ENCODE measurements around the gene OR4S1. TPM values are rescaled to one million over a fixed set of nuclear protein-coding genes. Genes with fewer than 3 reads are reported as not detected.
"Not testable (repeated sequence)": the region's sequence is repeated elsewhere in the genome, so short reads cannot be mapped to it uniquely, and the experiment has no call there.

Gene OR4S1, protein sequence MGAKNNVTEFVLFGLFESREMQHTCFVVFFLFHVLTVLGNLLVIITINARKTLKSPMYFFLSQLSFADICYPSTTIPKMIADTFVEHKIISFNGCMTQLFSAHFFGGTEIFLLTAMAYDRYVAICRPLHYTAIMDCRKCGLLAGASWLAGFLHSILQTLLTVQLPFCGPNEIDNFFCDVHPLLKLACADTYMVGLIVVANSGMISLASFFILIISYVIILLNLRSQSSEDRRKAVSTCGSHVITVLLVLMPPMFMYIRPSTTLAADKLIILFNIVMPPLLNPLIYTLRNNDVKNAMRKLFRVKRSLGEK
- total RNA-seq: not detected in 2 replicates

DNA sequence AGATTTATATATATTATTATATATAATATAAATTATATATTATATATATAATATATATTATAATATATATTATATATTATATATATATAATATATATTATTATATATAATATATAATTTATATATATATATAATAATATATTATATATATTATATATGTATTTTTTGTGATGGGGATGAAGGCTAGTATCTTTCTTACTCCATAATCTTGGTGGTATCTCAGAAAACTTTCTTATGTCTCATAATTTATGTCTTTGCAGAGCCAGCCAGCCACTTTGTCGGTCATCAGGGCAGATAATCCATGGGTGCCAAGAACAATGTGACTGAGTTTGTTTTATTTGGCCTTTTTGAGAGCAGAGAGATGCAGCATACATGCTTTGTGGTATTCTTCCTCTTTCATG is at the start of gene OR4S1:
OR4S1 (plus strand) TSS at position 301 of the 400 bp plus-strand sequence; CDS start at position 301, 0 bp downstream.
- DNase-seq (ENCODE audit: low read depth): no peak

DNA sequence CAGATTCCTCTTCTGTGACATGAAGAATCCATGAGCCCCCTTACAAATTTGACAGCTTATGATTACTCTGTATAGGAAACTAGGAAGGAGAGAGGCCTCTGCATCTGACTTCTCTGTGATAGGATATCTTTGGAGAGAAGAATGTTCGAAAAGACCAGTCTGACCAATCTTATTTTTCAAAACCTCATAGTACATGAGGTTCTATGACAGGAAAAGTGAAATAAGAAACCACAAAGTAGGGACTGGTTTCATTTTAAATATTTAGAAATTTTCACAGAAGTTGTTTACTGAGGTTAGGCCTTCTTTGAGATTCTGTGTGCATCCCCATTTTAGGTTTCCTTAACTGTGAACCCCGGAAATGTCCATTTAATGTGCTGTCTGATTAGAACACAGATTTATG is 44.4 kb upstream of the OR4S1 start:
- no peak for DNase-seq (ENCODE audit: low read depth)

DNA sequence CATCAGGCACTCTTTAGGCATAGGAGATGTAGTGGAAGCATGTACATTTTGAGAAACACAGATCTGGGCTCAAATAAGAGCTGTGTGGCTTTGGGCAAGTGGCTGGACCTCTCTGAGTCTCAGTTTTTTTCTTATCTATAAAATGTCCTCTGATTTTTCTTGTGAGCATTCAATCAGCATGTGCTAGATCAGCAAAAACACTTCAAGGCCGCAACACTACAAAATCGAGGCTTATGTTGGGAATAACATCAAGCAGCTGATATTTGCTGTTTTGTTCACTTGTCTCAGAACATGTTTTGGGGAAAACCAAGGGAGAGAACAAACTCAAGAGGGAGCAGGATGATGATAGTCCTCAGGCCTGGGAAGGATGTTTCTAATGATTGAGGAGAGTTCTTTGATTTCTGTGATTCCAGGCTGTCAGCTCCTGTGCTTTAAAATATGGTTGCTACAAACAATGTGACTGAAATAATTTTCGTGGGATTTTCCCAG is 42.6 kb upstream of the OR4S1 start, which contains the start of gene OR4X1:
OR4X1 (plus strand) TSS at position 439 of the 489 bp plus-strand sequence; CDS start at position 439, 0 bp downstream.
- DNase-seq (ENCODE audit: low read depth): no peak

DNA sequence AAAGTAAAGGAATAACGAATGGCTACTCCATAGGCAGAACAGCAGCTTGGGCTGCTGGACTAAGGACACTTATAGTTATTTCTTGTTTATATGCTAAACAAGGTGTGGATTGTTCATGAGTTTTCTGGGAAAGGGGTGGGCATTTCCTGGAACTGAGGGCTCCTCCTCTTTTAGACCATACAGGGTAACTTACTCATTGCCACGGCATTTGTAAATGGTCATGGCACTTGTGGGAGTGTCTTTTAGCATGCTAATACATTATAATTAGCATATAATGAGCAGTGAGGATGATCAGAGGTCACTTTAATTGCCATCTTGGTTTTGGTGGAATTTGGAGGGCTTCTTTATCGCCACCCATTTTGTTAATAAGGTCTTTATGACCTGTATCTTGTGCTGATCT is 35.4 kb upstream of the OR4S1 start:
- DNase-seq (ENCODE audit: low read depth): no peak

DNA sequence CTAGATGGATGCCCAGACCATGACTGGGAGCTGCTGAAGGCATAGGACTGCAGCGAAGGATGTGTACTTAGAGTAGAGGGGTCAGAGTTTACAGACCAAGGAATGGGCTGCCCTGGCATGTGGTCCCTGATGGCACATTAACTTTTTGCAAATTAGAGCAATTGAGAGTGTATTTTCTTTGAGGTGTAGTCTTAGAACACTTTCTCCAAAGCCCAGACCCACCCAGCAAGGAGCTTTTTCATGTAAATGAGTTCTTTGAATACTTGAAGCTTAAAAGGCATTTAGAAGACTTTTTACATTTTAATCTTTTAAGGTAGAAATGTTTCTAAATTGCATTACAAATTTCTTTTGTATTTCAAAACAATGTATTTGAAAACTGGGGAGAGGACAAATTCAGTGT is 33.4 kb upstream of the OR4S1 start:
- no peak for DNase-seq (ENCODE audit: low read depth)

DNA sequence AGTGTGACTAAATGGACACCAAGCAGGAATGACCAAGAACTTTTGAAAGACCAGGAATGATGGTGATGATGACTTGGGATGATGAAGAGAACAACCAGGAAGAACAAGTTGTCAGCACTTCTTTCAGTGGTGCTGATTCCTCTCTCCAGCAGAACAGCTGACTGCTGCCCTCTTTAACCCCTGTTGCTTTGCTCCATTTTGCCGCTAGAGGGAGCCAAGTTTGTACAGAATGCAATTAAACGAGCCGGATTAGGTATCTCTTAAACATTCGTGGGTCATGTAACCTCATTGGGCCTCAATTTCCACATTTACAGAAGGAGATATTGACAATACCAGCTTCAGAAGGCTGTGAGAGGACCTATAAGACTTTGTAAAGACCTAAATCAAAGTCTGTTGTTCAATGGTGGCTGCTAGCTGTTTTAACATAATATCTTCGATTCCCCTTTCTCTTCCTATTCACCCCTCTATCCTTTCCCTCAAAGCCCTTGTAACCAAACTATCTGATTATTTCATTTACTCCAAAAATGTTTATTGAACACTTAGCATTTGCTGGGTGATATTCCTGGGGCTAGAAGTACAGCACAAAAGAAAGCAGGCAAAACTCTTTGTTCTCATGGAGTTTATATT is 1.9 kb downstream of the OR4S1 start:
- peak; percentile 42 for DNase-seq (ENCODE audit: low read depth)

DNA sequence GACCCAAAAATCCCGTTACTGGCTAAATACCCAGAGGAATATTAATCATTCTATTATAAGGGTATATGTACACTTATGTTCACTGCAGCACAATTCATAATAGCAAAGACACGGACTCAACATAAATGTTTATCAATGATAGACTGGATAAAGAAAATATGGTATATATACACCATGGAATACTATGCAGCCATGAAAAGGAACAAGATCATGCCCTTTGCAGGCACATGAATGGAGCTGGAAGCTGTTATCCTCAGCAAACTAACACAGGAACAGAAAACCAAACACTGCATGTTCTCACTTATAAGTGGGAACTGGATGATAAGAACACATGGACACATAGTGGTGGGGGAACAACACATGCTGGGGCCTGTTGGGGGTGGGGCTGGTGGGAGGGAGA is 7.6 kb downstream of the OR4S1 start:
- DNase-seq (ENCODE audit: low read depth): not testable (repeated sequence)

DNA sequence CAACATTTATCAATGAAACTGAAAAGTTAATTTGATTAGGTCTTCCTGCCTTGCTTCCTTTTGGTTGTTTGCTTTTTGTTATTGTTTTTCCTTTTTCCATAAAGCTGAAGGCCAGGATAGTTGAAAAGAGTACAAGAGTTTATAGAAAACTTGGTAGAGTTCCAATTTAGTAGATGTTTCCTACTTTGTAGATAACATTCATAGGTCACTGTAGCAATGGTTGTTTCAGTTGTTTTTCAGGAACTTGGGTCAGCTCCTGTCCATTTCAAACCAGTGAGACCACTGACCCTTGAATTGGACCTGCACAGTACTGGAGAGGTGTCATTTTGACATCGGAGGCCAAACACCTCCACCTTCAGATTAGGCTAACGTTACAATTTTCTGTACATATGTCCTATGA is 13.8 kb downstream of the OR4S1 start:
- DNase-seq (ENCODE audit: low read depth): not testable (repeated sequence)

DNA sequence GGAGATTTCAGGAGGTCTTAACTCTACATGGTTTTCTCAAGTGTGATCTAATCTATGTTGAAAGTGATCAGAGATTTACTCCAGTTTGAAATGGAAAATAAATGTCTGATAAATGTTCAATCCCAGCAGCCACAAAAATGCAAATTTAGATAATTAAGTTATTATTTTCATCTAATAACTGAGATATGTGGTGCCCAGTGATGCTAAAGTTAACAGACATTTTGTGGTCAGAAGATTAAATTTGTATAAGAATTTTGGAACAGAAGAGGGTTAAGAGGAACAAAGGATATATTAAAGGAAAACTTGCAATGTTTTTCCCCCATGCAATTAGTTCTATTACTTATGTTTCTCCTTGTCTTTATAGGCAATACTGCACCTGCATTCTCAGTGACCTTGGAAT is 18.6 kb downstream of the OR4S1 start, which contains the start of gene OR4C3:
OR4C3 (plus strand) TSS at position 301 of the 400 bp plus-strand sequence. CDS start 102 bp downstream, outside the sequence.
- DNase-seq (ENCODE audit: low read depth): not testable (repeated sequence)

DNA sequence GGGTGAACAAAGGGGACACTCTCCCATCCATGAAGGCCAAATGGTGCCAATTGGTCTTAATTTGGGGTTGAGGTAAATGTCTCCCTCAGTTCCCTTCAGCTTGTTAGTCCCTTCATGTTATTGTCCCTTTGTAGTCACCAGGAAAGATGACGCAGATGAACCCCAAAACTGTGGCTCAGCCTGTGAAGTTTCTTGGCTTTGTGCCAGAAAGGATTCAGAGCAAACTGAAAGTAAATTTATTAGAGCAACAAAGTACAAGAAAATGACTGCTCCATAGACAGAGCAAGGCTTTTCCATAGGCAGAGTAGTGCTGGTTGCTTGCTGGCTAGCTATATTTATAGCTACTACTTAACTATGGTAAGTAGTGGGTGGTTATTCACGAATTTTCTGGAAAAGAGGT is 35.4 kb downstream of the OR4S1 start:
- no peak for DNase-seq (ENCODE audit: low read depth)

DNA sequence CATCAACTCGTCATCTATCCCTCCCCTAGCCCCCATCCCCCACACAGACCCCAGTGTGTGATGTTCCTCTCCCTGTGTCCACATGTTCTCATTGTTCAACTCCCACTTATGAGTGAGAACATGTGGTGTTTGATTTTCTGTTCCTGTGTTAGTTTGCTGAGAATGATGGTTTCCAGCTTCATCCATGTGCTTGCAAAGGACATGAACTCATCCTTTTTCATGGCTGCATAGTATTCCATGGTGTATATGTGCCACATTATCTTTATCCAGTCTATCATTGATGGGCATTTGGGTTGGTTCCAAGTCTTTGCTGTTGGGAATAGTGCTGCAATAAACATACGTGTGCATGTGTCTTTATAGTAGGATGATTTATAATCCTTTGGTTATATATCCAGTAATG is 36.5 kb downstream of the OR4S1 start:
- not testable (repeated sequence) for DNase-seq (ENCODE audit: low read depth)

DNA sequence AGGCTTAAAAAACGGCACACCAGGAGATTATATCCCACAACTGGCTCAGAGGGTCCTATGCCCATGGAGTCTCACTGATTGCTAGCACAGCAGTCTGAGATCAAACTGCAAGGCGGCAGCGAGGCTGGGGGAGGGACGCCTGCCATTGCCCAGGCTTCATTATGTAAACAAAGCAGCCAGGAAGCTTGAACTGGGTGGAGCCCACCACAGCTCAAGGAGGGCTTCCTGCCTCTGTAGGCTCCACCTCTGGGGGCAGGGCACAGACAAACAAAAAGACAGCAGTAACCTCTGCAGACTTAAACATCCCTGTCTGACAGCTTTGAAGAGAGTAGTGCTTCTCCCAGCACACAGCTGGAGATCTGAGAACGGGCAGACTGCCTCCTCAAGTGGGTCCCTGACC is 40.3 kb downstream of the OR4S1 start:
- not testable (repeated sequence) for DNase-seq (ENCODE audit: low read depth)

DNA sequence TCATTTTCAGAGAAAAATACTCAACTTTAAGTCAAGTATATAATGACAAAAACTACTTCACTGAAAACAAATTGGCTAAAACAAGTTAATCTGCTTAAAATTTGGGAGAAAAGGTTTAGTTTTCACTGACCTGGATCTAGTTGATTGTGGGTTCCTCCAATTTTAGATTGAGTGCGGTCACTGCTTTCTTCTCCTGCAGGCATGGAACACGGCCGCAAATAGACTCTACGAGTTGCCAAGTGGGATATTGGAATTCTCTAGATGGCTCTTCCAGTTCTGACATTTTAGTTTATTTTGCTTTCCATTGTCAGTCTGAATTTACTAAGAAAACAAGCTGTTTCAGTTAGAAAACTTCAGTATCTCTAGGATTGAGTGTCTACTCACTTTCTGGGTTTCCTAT is 48.0 kb downstream of the OR4S1 start:
- no peak for DNase-seq (ENCODE audit: low read depth)

DNA sequence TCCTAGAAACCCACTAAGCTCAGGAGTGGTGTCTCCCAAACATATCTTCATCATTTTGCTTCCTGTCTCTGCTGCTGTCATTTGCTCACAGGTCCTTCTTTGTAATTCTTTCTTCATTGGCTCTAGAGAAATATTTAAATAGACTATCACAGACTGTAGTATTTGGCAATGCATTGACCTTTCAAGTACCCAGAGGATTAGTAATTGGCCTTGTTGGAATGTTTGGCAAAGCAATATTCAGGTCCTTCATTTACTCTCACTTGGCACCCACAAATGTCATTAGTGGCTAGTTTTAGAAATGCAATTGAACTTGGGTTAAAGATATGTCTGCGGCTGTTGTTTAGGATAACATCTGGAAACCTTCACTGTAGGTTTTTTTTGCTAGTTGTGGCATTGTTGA is 48.7 kb downstream of the OR4S1 start:
- no peak for DNase-seq (ENCODE audit: low read depth)

Other genes with a start within 250 kb of the OR4S1 start
- not detected in 2 replicates for gene OR4B1, start 89.4 kb upstream of the OR4S1 start, total RNA-seq
- not detected in 2 replicates for gene OR4X2, start 61.1 kb upstream of the OR4S1 start, total RNA-seq
- not detected in 2 replicates for gene OR4X1, start 42.4 kb upstream of the OR4S1 start, total RNA-seq
- not detected in 2 replicates for gene OR4C3, start 18.7 kb downstream of the OR4S1 start, total RNA-seq
- not detected in 2 replicates for gene OR4C5, start 60.2 kb downstream of the OR4S1 start, total RNA-seq
- not detected in 2 replicates for gene OR4A47, start 182.6 kb downstream of the OR4S1 start, total RNA-seq